ENCODE measurements around the gene CCDC9.

DNA sequence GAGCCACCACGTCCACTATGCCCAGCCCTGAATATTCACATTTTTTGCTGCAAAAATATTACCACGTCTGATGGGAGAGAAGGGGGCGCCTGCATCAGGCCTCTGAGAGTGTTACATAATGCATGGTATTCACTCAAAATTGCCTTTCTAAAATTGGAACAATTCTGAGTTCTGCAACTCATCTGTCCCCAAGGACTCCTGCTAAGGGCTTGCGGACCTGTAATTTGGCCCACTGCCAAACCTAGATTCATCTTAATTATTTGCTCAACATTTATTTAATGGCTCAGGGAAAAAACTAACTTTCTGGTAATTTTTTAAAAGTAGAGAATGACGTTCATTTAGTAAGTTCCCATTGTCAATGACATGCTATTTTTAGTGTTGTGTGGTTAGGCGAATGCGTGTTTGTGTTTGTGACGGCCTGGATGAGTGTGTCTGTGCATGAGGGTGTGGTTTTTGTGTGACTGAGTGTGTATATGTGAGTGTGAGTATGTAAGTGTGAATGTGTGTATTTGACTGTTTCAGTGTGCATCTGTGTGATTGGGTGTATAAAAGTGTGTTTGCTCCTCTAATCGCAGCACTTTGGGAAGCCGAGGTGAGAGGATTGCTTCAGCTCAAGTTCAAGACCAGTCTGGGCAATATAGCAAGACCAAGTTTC lies 27.2 kb downstream of the CCDC9 start:
- TF ChIP-seq, protein P1, sequence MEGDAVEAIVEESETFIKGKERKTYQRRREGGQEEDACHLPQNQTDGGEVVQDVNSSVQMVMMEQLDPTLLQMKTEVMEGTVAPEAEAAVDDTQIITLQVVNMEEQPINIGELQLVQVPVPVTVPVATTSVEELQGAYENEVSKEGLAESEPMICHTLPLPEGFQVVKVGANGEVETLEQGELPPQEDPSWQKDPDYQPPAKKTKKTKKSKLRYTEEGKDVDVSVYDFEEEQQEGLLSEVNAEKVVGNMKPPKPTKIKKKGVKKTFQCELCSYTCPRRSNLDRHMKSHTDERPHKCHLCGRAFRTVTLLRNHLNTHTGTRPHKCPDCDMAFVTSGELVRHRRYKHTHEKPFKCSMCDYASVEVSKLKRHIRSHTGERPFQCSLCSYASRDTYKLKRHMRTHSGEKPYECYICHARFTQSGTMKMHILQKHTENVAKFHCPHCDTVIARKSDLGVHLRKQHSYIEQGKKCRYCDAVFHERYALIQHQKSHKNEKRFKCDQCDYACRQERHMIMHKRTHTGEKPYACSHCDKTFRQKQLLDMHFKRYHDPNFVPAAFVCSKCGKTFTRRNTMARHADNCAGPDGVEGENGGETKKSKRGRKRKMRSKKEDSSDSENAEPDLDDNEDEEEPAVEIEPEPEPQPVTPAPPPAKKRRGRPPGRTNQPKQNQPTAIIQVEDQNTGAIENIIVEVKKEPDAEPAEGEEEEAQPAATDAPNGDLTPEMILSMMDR (IDR thresholded peaks at IDR 0.05): no peak
- no peak for TF ChIP-seq EZH2 (IDR thresholded peaks at IDR 0.05)

Measured in neural progenitor cell (in vitro differentiated cells).